Endothelial cell of umbilical vein (primary cell): ENCODE results near the gene DNAH10. TPM values are rescaled to one million over a fixed set of nuclear protein-coding genes. Genes with fewer than 3 reads are reported as not detected.

ENCODE experiments used
- BruUV-seq: library from RNA; stranded (reverse); fragments of 400-500 nt; replicated peaks from 2 replicates; lab custom pipeline; 2021; lab: Mats Ljungman, UMichigan
- CTCF ChIA-PET: fragments of 300-600, 350-600 bp; sonication (Branson Sonifier 250); formaldehyde crosslinking; loops from one replicate; lab custom pipeline; 2021; ENCODE audit warnings: antibody characterized with exemption, inconsistent platforms; lab: Charles Lee
- POLR2A ChIA-PET: fragments of 300-600, 350-600 bp; sonication (Branson Sonifier 250); formaldehyde crosslinking; loops from one replicate; lab custom pipeline; 2021; ENCODE audit warnings: antibody characterized with exemption, inconsistent platforms; lab: Charles Lee
- DNase-seq: peaks from one replicate; pipeline ENCODE4 v3.0.0-alpha.2; 2011; ENCODE audit warnings: low read depth, low spot score
- FAIRE-seq: peaks from 2 replicates; lab custom pipeline; 2011; peaks lifted over from hg19 to GRCh38; lab: Jason Lieb, UNC
- H2AFZ ChIP-seq: 2 replicates; pipeline ENCODE4 v1.6.0; 2012; ENCODE audit warnings: low read depth, low read length, control low read depth, inconsistent platforms
- H3K27ac ChIP-seq: 2 replicates; pipeline ENCODE4 v1.5.1; 2011; ENCODE audit warnings: low read depth, mild to moderate bottlenecking, control low read depth, low read length, moderate library complexity; ENCODE audit not compliant: insufficient read depth
- H3K27me3 ChIP-seq, 2 experiments: 2 replicates each; pipeline versions ENCODE4 v1.6.0 to v1.6.1; 2011; ENCODE audit warnings: low read length in 2 of 2, mixed read lengths in 1 of 2; ENCODE audit not compliant: control insufficient read depth in 2 of 2, insufficient read depth in 2 of 2
- H3K36me3 ChIP-seq, 2 experiments: 2 replicates in 1 of 2; 3 replicates in 1 of 2; pipeline ENCODE4 v1.5.1; 2011; ENCODE audit warnings: low read length in 2 of 2, mild to moderate bottlenecking in 1 of 2, moderate library complexity in 1 of 2; ENCODE audit not compliant: control insufficient read depth in 2 of 2, insufficient read depth in 2 of 2; ENCODE audit errors: extremely low read depth in 1 of 2
- H3K4me1 ChIP-seq: 3 replicates; pipeline ENCODE4 v1.5.1; 2011; ENCODE audit warnings: mild to moderate bottlenecking, low read length; ENCODE audit not compliant: control insufficient read depth, insufficient read depth; ENCODE audit errors: extremely low read depth
- H3K4me2 ChIP-seq: 2 replicates; pipeline ENCODE4 v1.6.1; 2011; ENCODE audit warnings: low read length, control low read depth, mixed read lengths; ENCODE audit not compliant: insufficient read depth
- H3K4me3 ChIP-seq, 3 experiments: fragments of 200-600 bp in 1 of 3; sonication (generic), shearing (Covaris generic) in 1 of 3; replicated peaks in 1 of 3; 2 replicates each; pipeline ENCODE4 v1.5.1; 2011 to 2016; ENCODE audit warnings: control low read depth in 3 of 3, low read length in 3 of 3, mild to moderate bottlenecking in 2 of 3, inconsistent platforms in 1 of 3, low read depth in 1 of 3, moderate library complexity in 1 of 3; ENCODE audit not compliant: insufficient read depth in 1 of 3
- H3K79me2 ChIP-seq: 2 replicates; pipeline ENCODE4 v1.6.0; 2012; ENCODE audit warnings: low read length, inconsistent platforms; ENCODE audit not compliant: control insufficient read depth, insufficient read depth
- H3K9ac ChIP-seq: replicated peaks from 2 replicates; pipeline ENCODE3; 2011; ENCODE audit warnings: low read length, control low read depth; ENCODE audit not compliant: insufficient read depth; ENCODE audit errors: extremely low read depth
- H3K9me1 ChIP-seq: replicated peaks from 3 replicates; pipeline ENCODE4 v1.6.0; 2011; ENCODE audit warnings: mild to moderate bottlenecking, low read length; ENCODE audit not compliant: control insufficient read depth, insufficient read depth; ENCODE audit errors: extremely low read depth
- H3K9me3 ChIP-seq: replicated peaks from 2 replicates; pipeline ENCODE4 v1.5.1; 2012; ENCODE audit warnings: low read length, inconsistent platforms; ENCODE audit not compliant: control insufficient read depth, insufficient read depth
- H4K20me1 ChIP-seq: replicated peaks from 2 replicates; pipeline ENCODE3; 2011; ENCODE audit warnings: mild to moderate bottlenecking, low read length; ENCODE audit not compliant: control insufficient read depth, insufficient read depth; ENCODE audit errors: extremely low read depth
- EZH2 ChIP-seq: IDR thresholded peaks from 2 replicates; pipeline ENCODE4 v1.6.1; 2012; ENCODE audit warnings: borderline replicate concordance, low read depth, mild to moderate bottlenecking, moderate library complexity, low read length, inconsistent platforms; ENCODE audit not compliant: severe bottlenecking
- GATA2 ChIP-seq: IDR thresholded peaks from 2 replicates; pipeline ENCODE4 v1.7.0; 2011; ENCODE audit warnings: low read depth, mild to moderate bottlenecking, moderate library complexity, mixed read lengths, low read length; ENCODE audit not compliant: insufficient read length, insufficient read depth
- JUN ChIP-seq: IDR thresholded peaks from 2 replicates; pipeline ENCODE4 v1.6.1; 2011; ENCODE audit warnings: borderline replicate concordance, low read depth; ENCODE audit not compliant: insufficient read length, insufficient read depth
- MYC ChIP-seq: IDR thresholded peaks from one replicate; pipeline ENCODE4 v1.6.1; 2011; ENCODE audit warnings: mild to moderate bottlenecking, low read depth, low read length
- POLR2A ChIP-seq: IDR thresholded peaks from 2 replicates; pipeline ENCODE4 v1.6.1; 2012; ENCODE audit warnings: low read depth, mild to moderate bottlenecking, control low read depth, low read length
- POLR2AphosphoS5 ChIP-seq: IDR thresholded peaks from 2 replicates; pipeline ENCODE4 v1.6.1; 2012; ENCODE audit warnings: low read depth, mild to moderate bottlenecking, control low read depth, low read length, moderate library complexity; ENCODE audit not compliant: insufficient read depth
- dilution Hi-C: fragments of 300-500 bp; cut with MboI; formaldehyde crosslinking; loops from one replicate; pipeline ENCODE4 v1.15.0; 2019; ENCODE audit warnings: low sequenced_read_pairs; ENCODE audit not compliant: extremely low pct_ligation_motif_present
- intact Hi-C: fragments of 100-400 bp; cut with micrococcal nuclease; formaldehyde crosslinking; loops from one replicate; pipeline ENCODE4 v1.10.0; 2022
- polyA plus RNA-seq, 4 experiments: library from polyadenylated mRNA; depleted of rRNA in 3 of 4; stranded (reverse) in 3 of 4; unstranded in 1 of 4; fragments of >200 nt; gene quantifications; 2 replicates each; pipeline versions ENCODE4 v1.2.1 to v1.2.3, GENCODE V29; 2011 to 2012; ENCODE audit warnings: missing spikeins in 1 of 4
- total RNA-seq: library from RNA; stranded (reverse); gene quantifications from 2 replicates; pipeline ENCODE4 v1.2.3, GENCODE V29; 2021
- TF ChIP-seq, protein P1 (sequence below), 2 donors: IDR thresholded peaks; 1 replicate in 1 of 2; 2 replicates in 1 of 2; pipeline ENCODE4 v1.5.1; 2011; ENCODE audit warnings: low read length in 2 of 2, mild to moderate bottlenecking in 2 of 2, moderate library complexity in 2 of 2, control low read depth in 1 of 2, inconsistent platforms in 1 of 2, low read depth in 1 of 2; ENCODE audit not compliant: insufficient read depth in 1 of 2; ENCODE audit errors: extremely low read depth in 1 of 2

The DNAH10 gene
- total and polyA plus RNA-seq, 2 donors (not counting 3 experiments of a cell fraction or from before 2014, with no cell fraction given), result 0.04 to 0.31 TPM

DNA sequence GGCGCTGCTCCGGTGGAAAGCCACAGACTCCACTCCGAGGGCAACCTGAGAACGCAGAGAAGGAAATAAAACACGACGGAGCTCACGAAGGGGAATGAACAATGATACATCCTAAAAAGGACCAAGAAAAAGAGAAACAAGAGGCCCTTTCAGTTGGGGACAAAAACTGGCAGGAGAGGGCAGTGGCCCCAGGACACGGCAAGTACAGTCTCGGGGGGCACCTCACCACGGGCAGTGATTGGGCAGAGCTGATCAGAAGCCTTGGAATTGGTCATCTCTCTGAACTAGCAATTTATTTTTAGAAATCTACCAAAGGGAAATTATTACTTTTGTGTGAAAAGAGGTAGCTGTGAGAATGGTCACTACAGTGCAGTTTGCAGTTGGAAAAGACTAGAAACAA lies 182.6 kb downstream of the DNAH10 start:
- peaks cover 12% of the 10 kb centered on the region for H3K4me1 ChIP-seq
- DNase-seq, result no peak
- H2AFZ ChIP-seq, result no peak overlapping the region
- FAIRE-seq, result no peak
- intact Hi-C loops, result no loop called here
- no peak overlapping the region for H3K9ac ChIP-seq
- H4K20me1 ChIP-seq, result no peaks in the 10 kb centered on the region
- H3K36me3 ChIP-seq, result peaks cover 2 to 5% of the 10 kb centered on the region in 2 experiments
- dilution Hi-C loops, result no loop called here
- ChIA-PET CTCF (no interaction called here), POLR2A (no interaction called here)
- H3K9me3 ChIP-seq, result no peaks in the 10 kb centered on the region
- H3K27me3 ChIP-seq, result no peaks in the 10 kb centered on the region
- no peak overlapping the region for H3K4me2 ChIP-seq
- no peaks in the 10 kb centered on the region for H3K9me1 ChIP-seq
- no peaks in the 10 kb centered on the region for H3K79me2 ChIP-seq
- TF ChIP-seq, protein P1, sequence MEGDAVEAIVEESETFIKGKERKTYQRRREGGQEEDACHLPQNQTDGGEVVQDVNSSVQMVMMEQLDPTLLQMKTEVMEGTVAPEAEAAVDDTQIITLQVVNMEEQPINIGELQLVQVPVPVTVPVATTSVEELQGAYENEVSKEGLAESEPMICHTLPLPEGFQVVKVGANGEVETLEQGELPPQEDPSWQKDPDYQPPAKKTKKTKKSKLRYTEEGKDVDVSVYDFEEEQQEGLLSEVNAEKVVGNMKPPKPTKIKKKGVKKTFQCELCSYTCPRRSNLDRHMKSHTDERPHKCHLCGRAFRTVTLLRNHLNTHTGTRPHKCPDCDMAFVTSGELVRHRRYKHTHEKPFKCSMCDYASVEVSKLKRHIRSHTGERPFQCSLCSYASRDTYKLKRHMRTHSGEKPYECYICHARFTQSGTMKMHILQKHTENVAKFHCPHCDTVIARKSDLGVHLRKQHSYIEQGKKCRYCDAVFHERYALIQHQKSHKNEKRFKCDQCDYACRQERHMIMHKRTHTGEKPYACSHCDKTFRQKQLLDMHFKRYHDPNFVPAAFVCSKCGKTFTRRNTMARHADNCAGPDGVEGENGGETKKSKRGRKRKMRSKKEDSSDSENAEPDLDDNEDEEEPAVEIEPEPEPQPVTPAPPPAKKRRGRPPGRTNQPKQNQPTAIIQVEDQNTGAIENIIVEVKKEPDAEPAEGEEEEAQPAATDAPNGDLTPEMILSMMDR (IDR thresholded peaks at IDR 0.05; ENCODE audit: extremely low read depth in 1 of 2, insufficient read depth in 1 of 2, low read depth in 1 of 2, low read length in 2 of 2), result no peak
- TF ChIP-seq GATA2 (no peak), JUN (no peak), MYC (no peak), POLR2AphosphoS5 (no peak), POLR2A (no peak), EZH2 (no peak)
- no TSS peak for BruUV-seq
- H3K27ac ChIP-seq, result no peak overlapping the region
- no peak overlapping the region for H3K4me3 ChIP-seq
